ENCODE measurements around the gene ABLIM3. TPM values are rescaled to one million over a fixed set of nuclear protein-coding genes. Genes with fewer than 3 reads are reported as not detected.

ABLIM3 gene
- total and polyA plus RNA-seq, 5 donors = 81.3 to 185 (median 159) TPM

DNA sequence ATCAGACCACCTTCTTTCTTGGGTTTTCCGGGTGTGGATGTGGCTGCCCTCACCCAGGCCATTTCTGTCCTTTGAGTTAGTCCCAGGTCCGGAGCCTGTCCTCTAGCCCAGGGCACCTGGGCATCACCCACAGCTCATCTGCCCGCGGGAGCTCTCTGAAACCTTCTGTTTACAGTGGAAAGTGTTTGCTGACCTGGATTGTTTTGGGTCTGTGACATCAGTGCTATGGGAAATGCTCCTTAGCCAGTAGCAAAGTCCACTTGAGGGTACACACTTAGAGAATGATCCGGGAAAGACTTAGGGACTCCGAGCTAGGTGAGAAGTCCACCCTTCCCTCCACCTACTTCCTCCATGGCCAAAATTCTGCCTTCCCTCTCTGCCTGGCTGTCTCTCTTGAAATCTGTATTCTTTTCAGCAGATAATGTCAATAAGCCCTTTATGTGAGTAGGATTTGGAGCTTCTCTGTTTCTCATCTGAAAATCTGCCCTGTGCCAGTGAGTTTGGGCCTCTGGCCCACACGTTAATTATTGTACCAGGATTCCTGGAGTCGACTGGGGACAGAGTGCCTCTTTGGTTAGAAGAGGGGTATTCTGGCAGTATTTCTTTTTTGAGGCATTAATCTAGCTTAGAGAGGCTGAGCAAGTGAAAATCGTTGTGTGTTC, 19.9 kb downstream of the ABLIM3 start:
- Histone ChIP-seq H3K27ac (ENCODE audit: low read length) (peak overlapping the region; percentile 89), H3K27me3 (ENCODE audit: control insufficient read depth, insufficient read depth) (no peaks in the 10 kb centered on the region), H3K4me3 (ENCODE audit: low read length) (no peak overlapping the region), H3K9me3 (ENCODE audit: control insufficient read depth, low read length) (no peaks in the 10 kb centered on the region), H3K4me1 (ENCODE audit: control insufficient read depth, insufficient read depth, low read length) (peaks cover 29% of the 10 kb centered on the region)
- 57% methylated on average over 9 of the region's 9 CpGs for WGBS
- peak in 1 of 2 donors; percentile 30 for ATAC-seq
- intact Hi-C loops (cut with DNase I) = loop anchor here in 1 of 4 donors (10.0 kb wide), 1 partner anchor 54 kb away; no protein-coding TSS in a partner anchor
- DNase-seq = no peak

DNA sequence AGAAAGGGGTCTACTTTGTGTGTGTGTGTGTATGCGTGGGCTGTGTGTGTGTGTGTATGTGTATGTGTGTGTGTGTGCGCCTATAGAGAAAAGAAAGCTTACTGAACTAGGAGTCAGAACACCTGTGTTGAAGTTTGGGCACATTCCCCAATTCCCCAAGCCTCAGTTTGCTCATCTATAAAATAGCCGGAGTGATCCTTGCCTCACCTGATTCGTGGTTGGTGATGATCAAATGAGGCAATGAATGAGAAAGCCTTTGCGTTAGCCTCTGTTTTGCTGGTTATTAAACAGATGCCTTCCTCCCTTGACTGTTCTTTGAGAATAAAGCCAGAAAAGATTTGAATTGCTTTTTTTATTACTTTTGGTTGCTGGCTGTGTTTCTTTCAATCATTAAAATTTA, 20.6 kb downstream of the ABLIM3 start:
- no peak for DNase-seq
- H3K27me3 ChIP-seq (ENCODE audit: control insufficient read depth, insufficient read depth) = no peaks in the 10 kb centered on the region
- peak overlapping the region; percentile 67 for H3K27ac ChIP-seq (ENCODE audit: low read length)
- no peak for ATAC-seq
- 92% methylated on average over 5 of the region's 5 CpGs for WGBS
- no peak overlapping the region for H3K4me3 ChIP-seq (ENCODE audit: low read length)
- intact Hi-C loops (cut with DNase I) = loop anchor here in 1 of 4 donors (10.0 kb wide), 1 partner anchor 53 kb away; no protein-coding TSS in a partner anchor
- no peaks in the 10 kb centered on the region for H3K9me3 ChIP-seq (ENCODE audit: control insufficient read depth, low read length)
- H3K4me1 ChIP-seq (ENCODE audit: control insufficient read depth, insufficient read depth, low read length) = peaks cover 27% of the 10 kb centered on the region

DNA sequence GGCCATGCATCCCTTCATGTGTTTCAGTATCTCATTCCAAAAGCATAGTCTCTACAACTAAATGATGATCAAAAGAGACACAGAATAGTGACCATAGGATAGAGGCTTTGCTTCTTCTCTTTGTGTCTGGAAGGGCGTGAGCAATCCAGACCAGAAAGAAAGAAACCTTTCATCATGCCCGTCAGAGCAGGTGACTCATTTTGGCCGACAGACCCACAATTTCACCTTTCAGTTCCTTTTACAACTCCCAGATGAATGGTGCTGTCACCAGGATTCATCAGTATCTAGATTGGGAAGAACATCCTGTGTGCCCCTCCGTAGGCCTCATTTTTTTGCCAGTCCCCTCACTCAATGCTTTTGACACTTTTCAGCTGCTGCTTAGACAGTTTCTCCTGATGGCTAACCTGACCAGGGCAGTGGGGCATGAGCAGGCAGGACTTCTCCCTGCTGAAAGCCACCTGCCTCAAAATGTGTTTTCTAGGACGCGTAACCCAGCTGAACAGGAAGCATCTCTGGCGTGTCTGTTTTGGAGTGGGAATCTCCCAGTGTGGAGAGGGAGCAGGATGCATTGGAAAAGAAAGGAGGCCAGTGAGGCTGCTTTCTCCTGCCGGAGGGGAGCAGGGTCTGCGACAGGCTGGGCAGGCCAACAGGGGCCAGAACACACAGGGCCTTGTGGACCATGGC, 21.2 kb downstream of the ABLIM3 start:
- peak overlapping the region; percentile 62 for H3K27ac ChIP-seq (ENCODE audit: low read length)
- no peaks in the 10 kb centered on the region for H3K9me3 ChIP-seq (ENCODE audit: control insufficient read depth, low read length)
- H3K27me3 ChIP-seq (ENCODE audit: control insufficient read depth, insufficient read depth) = no peaks in the 10 kb centered on the region
- DNase-seq = peak in 1 of 3 donors; percentile 55
- H3K4me3 ChIP-seq (ENCODE audit: low read length) = no peak overlapping the region
- ATAC-seq = peak in 1 of 2 donors; percentile 23
- WGBS = 47% methylated on average over 9 of the region's 9 CpGs
- H3K4me1 ChIP-seq (ENCODE audit: control insufficient read depth, insufficient read depth, low read length) = peaks cover 27% of the 10 kb centered on the region
- intact Hi-C loops (cut with DNase I) = loop anchor here in 1 of 4 donors (10.0 kb wide), 1 partner anchor 52 kb away; no protein-coding TSS in a partner anchor

GRCh38 chr5:149164731-149165130, 23.4 kb downstream of the ABLIM3 start:
- Histone ChIP-seq H3K27me3 (ENCODE audit: control insufficient read depth, insufficient read depth) (no peaks in the 10 kb centered on the region), H3K4me1 (ENCODE audit: control insufficient read depth, insufficient read depth, low read length) (peaks cover 24% of the 10 kb centered on the region), H3K9me3 (ENCODE audit: control insufficient read depth, low read length) (no peaks in the 10 kb centered on the region), H3K4me3 (ENCODE audit: low read length) (no peak overlapping the region), H3K27ac (ENCODE audit: low read length) (no peak overlapping the region)
- intact Hi-C loops (cut with DNase I) = loop anchor here in 1 of 4 donors (10.0 kb wide), 1 partner anchor 50 kb away; no protein-coding TSS in a partner anchor
- DNase-seq (no peak), ATAC-seq (no peak)
- 74% methylated on average over 1 of the region's 1 CpG for WGBS

- no peaks in the 10 kb centered on the region for H3K9me3 ChIP-seq (ENCODE audit: control insufficient read depth, low read length)
- ATAC-seq (peak in 1 of 2 donors; percentile 52), DNase-seq (no peak)
- peaks cover 17% of the 10 kb centered on the region for H3K4me1 ChIP-seq (ENCODE audit: control insufficient read depth, insufficient read depth, low read length)
- intact Hi-C loops (cut with DNase I) = loop anchor here in 1 of 4 donors (10.0 kb wide), 1 partner anchor 49 kb away; no protein-coding TSS in a partner anchor
- H3K27me3 ChIP-seq (ENCODE audit: control insufficient read depth, insufficient read depth) = no peaks in the 10 kb centered on the region
- no peak overlapping the region for H3K4me3 ChIP-seq (ENCODE audit: low read length)
- H3K27ac ChIP-seq (ENCODE audit: low read length) = peak overlapping the region; percentile 16
Observed at GRCh38 chr5:149166128-149166527, 24.8 kb downstream of the ABLIM3 start.

- H3K27me3 ChIP-seq (ENCODE audit: control insufficient read depth, insufficient read depth) = no peaks in the 10 kb centered on the region
- ATAC-seq (no peak), DNase-seq (no peak)
- no peaks in the 10 kb centered on the region for H3K9me3 ChIP-seq (ENCODE audit: control insufficient read depth, low read length)
- intact Hi-C loops (cut with DNase I) = loop anchor here in 1 of 4 donors (10.0 kb wide), 1 partner anchor 48 kb away; no protein-coding TSS in a partner anchor
- peaks cover 19% of the 10 kb centered on the region for H3K4me1 ChIP-seq (ENCODE audit: control insufficient read depth, insufficient read depth, low read length)
- no peak overlapping the region for H3K4me3 ChIP-seq (ENCODE audit: low read length)
- H3K27ac ChIP-seq (ENCODE audit: low read length) = no peak overlapping the region
Observed at GRCh38 chr5:149166591-149167100, 25.4 kb downstream of the ABLIM3 start.

GRCh38 chr5:149168276-149168906, 27.1 kb downstream of the ABLIM3 start:
- no peak for DNase-seq
- 85% methylated on average over 4 of the region's 4 CpGs for WGBS
- H3K9me3 ChIP-seq (ENCODE audit: control insufficient read depth, low read length) = no peaks in the 10 kb centered on the region
- peaks cover 23% of the 10 kb centered on the region for H3K4me1 ChIP-seq (ENCODE audit: control insufficient read depth, insufficient read depth, low read length)
- no peak overlapping the region for H3K4me3 ChIP-seq (ENCODE audit: low read length)
- peak overlapping the region; percentile 21 for H3K27ac ChIP-seq (ENCODE audit: low read length)
- no peaks in the 10 kb centered on the region for H3K27me3 ChIP-seq (ENCODE audit: control insufficient read depth, insufficient read depth)
- ATAC-seq = no peak
- intact Hi-C loops (cut with DNase I) = loop anchor here in 1 of 4 donors (10.0 kb wide), 1 partner anchor 46 kb away; no protein-coding TSS in a partner anchor

DNA sequence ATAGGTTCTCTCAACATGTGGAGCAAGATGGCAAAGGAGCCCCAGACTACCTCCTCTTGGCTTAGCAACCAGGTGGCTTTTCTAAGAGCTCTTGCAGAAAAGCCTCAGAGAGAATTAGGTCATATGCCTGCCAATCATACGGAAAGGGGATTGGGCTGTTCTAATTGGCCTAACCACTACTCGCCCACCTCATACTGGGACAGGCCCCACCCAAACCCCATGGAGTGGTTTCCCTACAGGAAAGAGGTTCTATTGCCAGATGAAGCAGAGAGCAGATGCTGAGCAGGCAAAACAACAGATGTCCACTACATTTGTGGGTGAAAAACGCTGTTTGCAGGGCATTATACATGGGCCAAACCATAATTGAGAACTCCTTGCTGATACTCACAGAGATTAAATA, 29.0 kb downstream of the ABLIM3 start:
- DNase-seq = no peak
- no peaks in the 10 kb centered on the region for H3K27me3 ChIP-seq (ENCODE audit: control insufficient read depth, insufficient read depth)
- ATAC-seq = no peak
- 52% methylated on average over 3 of the region's 3 CpGs for WGBS
- H3K4me3 ChIP-seq (ENCODE audit: low read length) = no peak overlapping the region
- intact Hi-C loops (cut with DNase I) = no loop called here
- H3K4me1 ChIP-seq (ENCODE audit: control insufficient read depth, insufficient read depth, low read length) = peaks cover 31% of the 10 kb centered on the region
- H3K27ac ChIP-seq (ENCODE audit: low read length) = peak overlapping the region; percentile 23
- no peaks in the 10 kb centered on the region for H3K9me3 ChIP-seq (ENCODE audit: control insufficient read depth, low read length)

- Histone ChIP-seq H3K27me3 (ENCODE audit: control insufficient read depth, insufficient read depth) (no peaks in the 10 kb centered on the region), H3K27ac (ENCODE audit: low read length) (peak overlapping the region; percentile 10), H3K4me1 (ENCODE audit: control insufficient read depth, insufficient read depth, low read length) (peaks cover 34% of the 10 kb centered on the region), H3K9me3 (ENCODE audit: control insufficient read depth, low read length) (no peaks in the 10 kb centered on the region), H3K4me3 (ENCODE audit: low read length) (no peak overlapping the region)
- DNase-seq (no peak), ATAC-seq (no peak)
- 61% methylated on average over 4 of the region's 4 CpGs for WGBS
- intact Hi-C loops (cut with DNase I) = no loop called here
Observed at GRCh38 chr5:149172261-149172660, 31.0 kb downstream of the ABLIM3 start.

- 66% methylated on average over 6 of the region's 6 CpGs for WGBS
- no peaks in the 10 kb centered on the region for H3K9me3 ChIP-seq (ENCODE audit: control insufficient read depth, low read length)
- DNase-seq (no peak), ATAC-seq (peak in 1 of 2 donors; percentile 4)
- peak overlapping the region; percentile 10 for H3K27ac ChIP-seq (ENCODE audit: low read length)
- no peak overlapping the region for H3K4me3 ChIP-seq (ENCODE audit: low read length)
- no peaks in the 10 kb centered on the region for H3K27me3 ChIP-seq (ENCODE audit: control insufficient read depth, insufficient read depth)
- peaks cover 38% of the 10 kb centered on the region for H3K4me1 ChIP-seq (ENCODE audit: control insufficient read depth, insufficient read depth, low read length)
- intact Hi-C loops (cut with DNase I) = no loop called here
Observed at GRCh38 chr5:149172709-149173505, 31.6 kb downstream of the ABLIM3 start.

Measured in right cardiac atrium (tissue), 5 donors.